Neural progenitor cell (in vitro differentiated cells): Measurements from ENCODE around the gene CGRRF1. TPM values are rescaled to one million over a fixed set of nuclear protein-coding genes. Genes with fewer than 3 reads are reported as not detected.

Source experiments
- DNase-seq: peaks from one replicate; pipeline ENCODE4 v3.0.0-alpha.2; 2016; ENCODE audit warnings: low spot score
- H2AFZ ChIP-seq: fragments of 200-600 bp; sonication (generic); replicated peaks from 2 replicates; pipeline ENCODE4 v1.6.1; 2016; ENCODE audit warnings: antibody characterized with exemption
- H3F3A ChIP-seq: fragments of 200-600 bp; sonication (generic); 2 replicates; pipeline ENCODE4 v1.6.1; 2016; ENCODE audit warnings: antibody characterized with exemption, low read depth
- H3K27ac ChIP-seq: fragments of 200-600 bp; sonication (generic); 2 replicates; pipeline ENCODE4 v1.5.1; 2016; ENCODE audit warnings: mild to moderate bottlenecking
- H3K27me3 ChIP-seq: fragments of 200-600 bp; sonication (generic); 2 replicates; pipeline ENCODE4 v1.6.1; 2016; ENCODE audit warnings: mild to moderate bottlenecking, moderate library complexity
- H3K36me3 ChIP-seq: fragments of 200-600 bp; sonication (generic); 2 replicates; pipeline ENCODE4 v1.5.1; 2016
- H3K4me1 ChIP-seq: fragments of 200-600 bp; sonication (generic); 2 replicates; pipeline ENCODE4 v1.6.1; 2016; ENCODE audit warnings: mixed run types
- H3K4me2 ChIP-seq: fragments of 200-600 bp; sonication (generic); 2 replicates; pipeline ENCODE4 v1.6.1; 2016
- H3K4me3 ChIP-seq: fragments of 200-600 bp; sonication (generic); 2 replicates; pipeline ENCODE4 v1.5.1; 2016
- H3K79me2 ChIP-seq: fragments of 200-600 bp; sonication (generic); 2 replicates; pipeline ENCODE4 v1.6.1; 2016; ENCODE audit warnings: low read depth
- H3K9ac ChIP-seq: fragments of 200-600 bp; sonication (generic); 2 replicates; pipeline ENCODE4 v1.6.1; 2016
- H3K9me3 ChIP-seq: fragments of 200-600 bp; sonication (generic); 2 replicates; pipeline ENCODE4 v1.5.1; 2016; ENCODE audit warnings: low read depth
- H4K20me1 ChIP-seq: fragments of 200-600 bp; sonication (generic); 2 replicates; pipeline ENCODE4 v1.6.1; 2016; ENCODE audit warnings: low read depth
- H3K27ac Mint-ChIP-seq: 3 replicates; pipeline ENCODE4 v1.8.0; 2021; ENCODE audit warnings: mixed read lengths
- H3K27me3 Mint-ChIP-seq: 2 replicates; pipeline ENCODE4 v1.8.0; 2022; ENCODE audit warnings: low read depth, mild to moderate bottlenecking, inconsistent platforms, moderate library complexity, mixed read lengths; ENCODE audit not compliant: insufficient read depth
- H3K36me3 Mint-ChIP-seq: 3 replicates; pipeline ENCODE4 v1.8.0; 2021; ENCODE audit warnings: mixed read lengths
- H3K4me1 Mint-ChIP-seq: 3 replicates; pipeline ENCODE4 v1.8.0; 2021; ENCODE audit warnings: mixed read lengths
- H3K4me3 Mint-ChIP-seq: 3 replicates; pipeline ENCODE4 v1.8.0; 2021; ENCODE audit warnings: mild to moderate bottlenecking, moderate library complexity, mixed read lengths
- H3K9me3 Mint-ChIP-seq: 3 replicates; pipeline ENCODE4 v1.8.0; 2020; ENCODE audit warnings: mixed read lengths
- EZH2 ChIP-seq: fragments of 200-600 bp; sonication (generic); IDR thresholded peaks from 2 replicates; pipeline ENCODE4 v1.6.1; 2017; ENCODE audit warnings: antibody characterized with exemption, mild to moderate bottlenecking, moderate library complexity
- EZH2phosphoT487 ChIP-seq: fragments of 200-600 bp; sonication (generic); IDR thresholded peaks from 2 replicates; pipeline ENCODE4 v1.6.1; 2017; ENCODE audit warnings: antibody characterized with exemption
- total RNA-seq: library from RNA; depleted of rRNA; stranded (reverse); fragments of >200 nt; gene quantifications from 2 replicates; pipeline ENCODE4 v1.2.3, GENCODE V29; 2015; ENCODE audit warnings: low replicate concordance
- TF ChIP-seq, protein P1 (sequence below): fragments of 200-600 bp; sonication (generic); IDR thresholded peaks from 2 replicates; pipeline ENCODE4 v1.5.1; 2017; ENCODE audit warnings: antibody characterized with exemption, mild to moderate bottlenecking

CGRRF1 gene
- total RNA-seq, 1 donor from 2014 or later = 36.1 TPM

DNA sequence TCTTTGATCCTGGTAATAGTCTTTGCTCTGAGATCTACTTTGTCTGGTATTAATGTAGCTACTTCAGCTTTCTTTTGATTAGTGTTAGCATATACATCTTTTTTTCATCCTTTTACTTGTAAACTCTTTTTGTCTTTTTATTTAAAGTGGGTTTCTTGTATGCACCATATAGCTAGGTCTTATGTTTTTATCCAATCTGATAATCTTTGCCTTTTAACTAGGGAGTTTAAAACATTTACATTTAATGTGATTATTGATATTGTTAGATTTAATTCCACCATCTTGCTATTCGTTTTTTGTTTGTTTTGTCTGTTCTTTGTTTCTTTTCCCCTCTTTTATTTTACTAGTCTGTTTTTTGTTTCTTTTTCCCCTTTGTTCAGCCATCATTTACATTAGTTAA is 6.0 kb downstream of the CGRRF1 start:
- Histone ChIP-seq H3K4me3 (no peak overlapping the region), H3K9me3 (peaks cover 7% of the 10 kb centered on the region), H3F3A (no peaks in the 10 kb centered on the region), H3K27me3 (no peaks in the 10 kb centered on the region), H2AFZ (no peak overlapping the region), H4K20me1 (peaks cover 16% of the 10 kb centered on the region), H3K4me1 (peaks cover 16% of the 10 kb centered on the region), H3K36me3 (peaks cover 18% of the 10 kb centered on the region), H3K79me2 (peaks cover 98% of the 10 kb centered on the region), H3K9ac (no peak overlapping the region), H3K27ac (no peak overlapping the region), H3K4me2 (no peak overlapping the region)
- no peaks in the 10 kb centered on the region for H3K27me3 Mint-ChIP-seq
- peaks cover 27% of the 10 kb centered on the region for H3K9me3 Mint-ChIP-seq
- H3K36me3 Mint-ChIP-seq = peaks cover 42% of the 10 kb centered on the region
- TF ChIP-seq, protein P1, sequence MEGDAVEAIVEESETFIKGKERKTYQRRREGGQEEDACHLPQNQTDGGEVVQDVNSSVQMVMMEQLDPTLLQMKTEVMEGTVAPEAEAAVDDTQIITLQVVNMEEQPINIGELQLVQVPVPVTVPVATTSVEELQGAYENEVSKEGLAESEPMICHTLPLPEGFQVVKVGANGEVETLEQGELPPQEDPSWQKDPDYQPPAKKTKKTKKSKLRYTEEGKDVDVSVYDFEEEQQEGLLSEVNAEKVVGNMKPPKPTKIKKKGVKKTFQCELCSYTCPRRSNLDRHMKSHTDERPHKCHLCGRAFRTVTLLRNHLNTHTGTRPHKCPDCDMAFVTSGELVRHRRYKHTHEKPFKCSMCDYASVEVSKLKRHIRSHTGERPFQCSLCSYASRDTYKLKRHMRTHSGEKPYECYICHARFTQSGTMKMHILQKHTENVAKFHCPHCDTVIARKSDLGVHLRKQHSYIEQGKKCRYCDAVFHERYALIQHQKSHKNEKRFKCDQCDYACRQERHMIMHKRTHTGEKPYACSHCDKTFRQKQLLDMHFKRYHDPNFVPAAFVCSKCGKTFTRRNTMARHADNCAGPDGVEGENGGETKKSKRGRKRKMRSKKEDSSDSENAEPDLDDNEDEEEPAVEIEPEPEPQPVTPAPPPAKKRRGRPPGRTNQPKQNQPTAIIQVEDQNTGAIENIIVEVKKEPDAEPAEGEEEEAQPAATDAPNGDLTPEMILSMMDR = no peak
- TF ChIP-seq EZH2phosphoT487 (no peak), EZH2 (no peak)
- H3K4me3 Mint-ChIP-seq = no peak overlapping the region
- no peak overlapping the region for H3K27ac Mint-ChIP-seq
- H3K4me1 Mint-ChIP-seq = peaks cover 11% of the 10 kb centered on the region
- DNase-seq = no peak

DNA sequence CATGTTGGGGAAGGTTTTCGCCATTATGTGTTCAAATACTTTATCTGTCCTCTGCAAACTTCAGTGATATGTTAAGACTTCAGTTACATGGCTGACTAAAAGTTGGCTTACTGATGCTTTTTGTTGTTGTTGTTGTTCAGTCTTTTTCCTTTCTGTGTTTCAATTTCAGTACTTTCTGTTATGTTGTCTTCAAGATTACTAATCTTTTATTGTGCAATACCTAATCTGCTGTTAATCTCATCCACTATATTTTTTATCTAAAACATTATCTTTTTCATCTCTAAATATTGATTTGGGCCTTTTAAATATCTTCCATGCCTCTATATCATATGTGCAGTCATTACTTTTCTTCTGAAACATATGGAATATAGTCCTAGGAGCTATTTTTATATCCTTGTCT is 7.0 kb downstream of the CGRRF1 start:
- Histone ChIP-seq H3K36me3 (peaks cover 18% of the 10 kb centered on the region), H3K27ac (no peak overlapping the region), H3K4me1 (peaks cover 8% of the 10 kb centered on the region), H4K20me1 (peaks cover 12% of the 10 kb centered on the region), H3K9ac (no peak overlapping the region), H3K79me2 (peaks cover 98% of the 10 kb centered on the region), H2AFZ (no peak overlapping the region), H3K27me3 (no peaks in the 10 kb centered on the region), H3K9me3 (peaks cover 7% of the 10 kb centered on the region), H3K4me3 (no peak overlapping the region), H3F3A (no peaks in the 10 kb centered on the region), H3K4me2 (no peak overlapping the region)
- peaks cover 42% of the 10 kb centered on the region for H3K36me3 Mint-ChIP-seq
- TF ChIP-seq EZH2 = no peak
- TF ChIP-seq, protein P1 = no peak
- no peak for TF ChIP-seq EZH2phosphoT487
- no peak for DNase-seq
- H3K27me3 Mint-ChIP-seq = no peaks in the 10 kb centered on the region
- peaks cover 4% of the 10 kb centered on the region for H3K4me1 Mint-ChIP-seq
- peaks cover 27% of the 10 kb centered on the region for H3K9me3 Mint-ChIP-seq
- H3K27ac Mint-ChIP-seq = no peak overlapping the region
- no peak overlapping the region for H3K4me3 Mint-ChIP-seq

DNA sequence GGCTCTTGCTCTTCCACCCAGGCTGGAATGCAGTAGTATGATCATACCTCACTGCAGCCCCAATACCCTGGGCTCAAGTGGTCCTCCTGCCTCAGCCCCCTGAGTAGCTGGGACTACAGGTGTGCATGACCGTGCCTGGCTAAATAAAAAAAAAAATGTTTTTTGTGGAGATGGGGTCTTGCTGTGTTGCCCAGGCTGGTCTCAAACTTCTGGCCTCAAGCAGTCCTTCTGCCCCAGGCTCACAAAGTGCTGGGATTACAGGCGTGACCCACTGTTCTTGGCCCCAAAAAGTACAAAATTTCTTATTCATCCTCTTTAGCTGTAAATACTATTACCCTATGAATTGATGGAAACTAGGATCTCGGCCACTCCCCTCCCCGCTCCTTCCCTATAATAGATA is 14.7 kb downstream of the CGRRF1 start:
- Histone ChIP-seq H3K36me3 (peaks cover 4% of the 10 kb centered on the region), H3K4me1 (no peaks in the 10 kb centered on the region), H3K79me2 (peaks cover 35% of the 10 kb centered on the region), H3K9ac (no peak overlapping the region), H3F3A (no peaks in the 10 kb centered on the region), H4K20me1 (peaks cover 6% of the 10 kb centered on the region), H3K9me3 (no peaks in the 10 kb centered on the region), H3K27me3 (no peaks in the 10 kb centered on the region), H3K4me2 (no peak overlapping the region), H2AFZ (no peak overlapping the region), H3K4me3 (no peak overlapping the region), H3K27ac (no peak overlapping the region)
- Mint-ChIP-seq H3K36me3 (peaks cover 17% of the 10 kb centered on the region), H3K27ac (no peak overlapping the region), H3K4me1 (no peaks in the 10 kb centered on the region), H3K27me3 (no peaks in the 10 kb centered on the region), H3K9me3 (peaks cover 4% of the 10 kb centered on the region), H3K4me3 (no peak overlapping the region)
- TF ChIP-seq EZH2 = no peak
- TF ChIP-seq EZH2phosphoT487 = no peak
- TF ChIP-seq, protein P1 = no peak
- no peak for DNase-seq
